Islet of Langerhans (tissue), 1 donor: ENCODE measurements around the gene DNAI1.
"Not testable (repeated sequence)": the region's sequence is repeated elsewhere in the genome, so short reads cannot be mapped to it uniquely, and the experiment has no call there.

Source experiments
- FAIRE-seq: peaks from one replicate; lab custom pipeline; 2011; peaks lifted over from hg19 to GRCh38; lab: Jason Lieb, UNC

DNAI1 gene

GRCh38 chr9:34451135-34451534, 7.5 kb upstream of the DNAI1 start:
- no peak for FAIRE-seq

- no peak for FAIRE-seq
Measured at GRCh38 chr9:34451545-34451944, 7.1 kb upstream of the DNAI1 start.

DNA sequence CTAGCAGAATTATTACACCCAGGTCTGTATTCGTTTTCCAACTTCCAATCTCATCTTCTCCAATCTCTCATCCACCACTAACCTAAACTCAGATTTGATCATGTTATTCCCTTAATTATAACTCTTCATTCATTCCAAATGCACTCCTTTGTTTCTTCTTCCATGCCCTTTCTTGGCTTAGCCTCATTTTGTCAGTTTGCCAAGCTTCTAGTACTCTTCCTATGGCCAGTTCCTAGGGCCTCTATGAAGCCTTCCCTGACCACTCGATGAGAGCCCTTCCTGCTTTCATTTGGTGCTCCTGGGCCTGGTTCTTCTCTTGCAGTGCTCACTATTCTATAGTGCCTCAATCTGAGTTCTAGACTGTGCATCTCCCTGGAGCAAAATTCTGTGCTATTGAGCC, 6.0 kb upstream of the DNAI1 start:
- FAIRE-seq = no peak

- FAIRE-seq = no peak
Measured at GRCh38 chr9:34454571-34455065, 4.0 kb upstream of the DNAI1 start.

DNA sequence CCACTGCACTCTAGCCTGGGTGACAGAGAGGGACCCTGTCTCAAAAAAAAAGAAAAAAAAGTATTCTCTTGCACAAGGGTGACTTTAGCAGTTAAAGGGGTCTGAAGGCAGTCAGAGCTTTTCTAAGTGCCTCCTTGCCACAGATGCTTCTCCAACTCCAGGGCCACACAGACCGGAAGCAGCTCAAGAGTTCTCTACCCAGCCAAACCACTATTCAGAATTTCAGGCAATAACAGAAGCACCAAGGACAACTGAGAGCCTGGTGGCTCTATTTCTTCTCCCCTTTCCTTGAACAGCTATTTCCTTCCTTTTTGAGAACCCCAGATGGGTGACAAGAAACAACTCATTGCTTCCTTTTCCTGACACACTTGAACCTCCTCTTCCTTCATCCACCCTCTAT, 2.5 kb upstream of the DNAI1 start:
- FAIRE-seq = no peak

DNA sequence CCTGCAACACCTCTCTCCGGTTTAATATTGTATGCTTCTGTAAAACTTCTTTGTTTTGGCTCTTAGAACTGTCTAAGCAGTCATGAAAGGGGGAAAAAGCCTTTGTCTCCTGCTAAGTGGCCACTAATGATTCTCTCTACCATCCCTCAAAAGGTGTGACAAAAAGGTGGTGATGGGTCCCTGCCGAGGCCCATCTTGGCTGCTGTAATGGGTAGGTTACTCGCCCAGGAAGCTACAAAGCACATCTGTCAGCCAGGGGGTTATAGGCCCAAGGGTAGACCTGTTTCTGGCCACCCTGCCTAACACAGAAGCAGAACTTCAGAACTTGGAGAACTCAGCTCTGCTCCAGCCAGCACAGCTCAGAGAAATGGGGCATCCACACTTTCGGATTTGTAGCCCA, 1.9 kb upstream of the DNAI1 start:
- FAIRE-seq = no peak

DNA sequence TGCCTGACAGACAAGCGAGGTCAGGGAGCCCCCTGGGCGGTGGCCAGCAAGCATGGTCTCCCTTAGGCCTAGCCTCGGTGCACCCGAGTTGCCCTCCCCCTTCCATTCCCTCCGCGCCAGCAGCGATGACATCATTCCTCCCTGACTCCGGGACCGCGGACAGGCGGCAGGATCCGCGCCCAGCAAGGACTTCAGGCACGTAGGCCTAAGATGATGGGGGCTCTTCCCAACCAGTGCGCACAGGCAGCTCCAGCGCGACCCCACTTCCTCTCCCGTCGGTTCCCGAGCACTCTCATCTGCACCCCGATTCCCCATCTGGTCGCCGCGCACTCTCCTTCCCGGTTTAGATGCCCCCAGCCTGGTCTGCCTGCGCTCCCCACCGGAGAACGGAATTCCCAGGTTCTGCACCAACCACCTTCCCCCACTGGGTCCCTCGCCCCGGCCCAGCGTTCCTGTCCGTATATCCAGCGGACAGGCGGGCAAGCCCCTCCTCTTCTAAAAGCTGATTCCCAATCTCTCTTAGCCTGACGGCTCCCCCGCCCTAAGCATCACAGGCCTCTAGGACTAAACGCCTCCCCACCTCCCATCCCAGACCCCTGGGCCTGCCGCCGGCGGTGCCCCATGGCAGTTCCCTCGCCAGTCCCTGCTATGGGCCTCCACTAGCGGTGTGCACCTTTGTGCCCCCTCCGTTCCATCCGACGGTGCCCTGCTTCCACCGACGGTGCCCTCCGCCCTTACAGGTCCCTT, 1.2 kb upstream of the DNAI1 start:
- no peak for FAIRE-seq

DNA sequence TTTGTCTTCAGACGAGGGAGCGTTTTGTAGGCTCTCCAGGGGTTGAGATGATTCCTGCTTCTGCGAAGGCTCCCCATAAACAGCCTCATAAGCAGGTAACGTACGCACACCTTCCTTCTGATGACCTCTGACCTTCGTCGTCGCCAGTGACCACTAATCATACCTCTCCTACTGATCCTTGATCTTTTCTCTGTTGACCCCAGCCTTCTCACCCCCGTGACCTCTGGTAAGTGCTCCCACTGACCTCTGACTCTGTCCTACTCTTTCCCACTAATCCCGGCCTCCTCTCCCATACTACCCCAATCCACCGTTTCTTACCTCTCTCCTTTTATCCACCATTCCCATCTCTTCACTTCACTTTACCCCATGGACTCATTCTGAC, 345 bp downstream of the DNAI1 start:
- FAIRE-seq = no peak

DNA sequence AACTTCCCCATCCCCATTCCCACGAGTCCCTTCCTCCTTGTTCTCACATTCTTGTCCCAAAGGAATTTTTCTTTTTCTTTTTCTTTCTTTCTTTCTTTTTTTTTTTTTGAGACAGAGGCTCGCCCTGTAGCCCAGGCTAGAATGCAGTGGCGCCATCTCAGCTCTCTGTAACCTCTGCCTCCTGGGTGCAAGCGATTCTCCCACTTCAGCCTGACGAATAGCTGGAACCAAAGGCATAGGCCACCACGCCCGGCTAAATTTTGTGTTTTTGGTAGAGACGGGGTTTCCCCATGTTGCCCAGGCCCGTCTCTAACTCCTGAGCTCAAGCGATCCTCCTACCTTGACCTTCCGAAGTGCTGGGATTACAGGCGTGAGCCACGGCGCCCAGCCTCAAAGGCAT, 751 bp downstream of the DNAI1 start:
- FAIRE-seq = no peak

GRCh38 chr9:34459941-34460340, 1.3 kb downstream of the DNAI1 start:
- FAIRE-seq = no peak

GRCh38 chr9:34463098-34463900, 4.7 kb downstream of the DNAI1 start:
- FAIRE-seq = peak; percentile 83

DNA sequence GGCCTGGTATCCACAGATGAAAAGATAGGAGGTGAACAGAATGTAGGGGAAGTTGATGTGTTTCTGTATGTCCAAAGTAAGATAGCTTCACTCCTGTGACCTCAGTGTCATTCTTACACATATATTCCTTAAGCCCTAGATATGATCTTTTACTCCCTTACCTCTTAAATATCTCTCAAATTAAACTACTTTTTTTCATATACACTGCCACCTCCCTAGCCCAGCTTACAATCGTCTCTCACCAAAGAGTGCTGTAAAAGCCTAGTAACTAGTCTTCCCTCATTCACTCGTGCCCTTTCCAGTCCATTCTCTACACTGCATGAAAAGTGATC, 5.3 kb downstream of the DNAI1 start:
- no peak for FAIRE-seq

GRCh38 chr9:34464571-34464970, 6.0 kb downstream of the DNAI1 start:
- FAIRE-seq = no peak

DNA sequence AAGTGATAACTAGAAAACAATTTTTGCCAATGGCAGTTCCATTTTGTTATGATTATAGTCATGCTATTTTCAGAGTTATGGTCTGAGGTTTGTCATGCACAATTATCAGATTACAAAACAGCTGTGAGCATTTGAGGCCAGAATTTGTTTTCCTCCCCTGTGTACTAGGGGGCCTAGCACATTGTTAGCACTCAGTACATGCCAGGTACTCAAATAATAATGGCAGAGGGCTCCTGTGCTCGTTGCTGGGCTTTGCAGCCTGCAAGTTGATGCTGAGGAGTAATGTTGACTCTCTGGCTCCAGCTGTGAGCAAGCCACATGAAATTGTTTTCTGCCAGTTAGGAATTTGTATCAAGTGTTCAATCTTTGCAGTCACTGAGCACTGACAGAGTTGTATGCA, 6.9 kb downstream of the DNAI1 start:
- FAIRE-seq = no peak

DNA sequence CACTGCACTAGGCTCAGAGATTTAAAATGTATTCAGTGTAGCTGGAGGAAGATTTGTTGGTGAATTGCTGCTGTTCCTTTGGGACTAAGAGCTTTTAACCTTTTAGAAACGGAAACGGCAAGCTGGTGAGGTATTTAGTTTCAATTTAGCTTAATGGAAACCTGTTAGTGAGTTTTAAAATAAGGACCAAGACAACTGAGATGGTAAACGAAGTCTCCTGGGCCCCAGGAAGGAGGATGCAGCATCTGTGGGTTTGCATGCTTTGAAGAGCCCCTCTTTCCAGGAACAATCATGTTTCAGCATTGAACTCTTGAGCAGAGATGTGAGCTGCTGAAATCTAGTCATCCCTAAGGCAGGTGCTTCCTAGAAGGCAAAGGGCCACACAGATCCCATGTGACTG, 16.5 kb downstream of the DNAI1 start:
- FAIRE-seq = no peak

DNA sequence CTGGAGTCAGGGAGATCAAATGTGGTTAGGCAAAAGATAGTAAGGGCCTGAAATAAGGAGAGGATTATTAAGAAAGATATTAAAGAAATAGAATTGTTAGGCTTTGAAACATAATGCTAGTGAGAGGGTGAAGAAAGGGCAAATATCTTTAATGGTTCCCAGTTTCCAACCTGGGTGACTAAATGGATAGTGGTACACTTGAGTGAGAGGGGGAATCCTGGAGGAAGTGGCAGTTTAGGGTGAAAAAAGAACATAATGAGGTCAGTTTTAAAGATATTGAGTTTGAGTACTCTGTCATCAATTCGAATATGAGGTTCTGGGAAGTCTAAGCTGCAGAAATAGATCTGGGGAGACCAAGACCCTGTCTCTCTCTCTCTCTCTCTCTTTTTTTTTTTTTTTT, 18.9 kb downstream of the DNAI1 start:
- FAIRE-seq = no peak

DNA sequence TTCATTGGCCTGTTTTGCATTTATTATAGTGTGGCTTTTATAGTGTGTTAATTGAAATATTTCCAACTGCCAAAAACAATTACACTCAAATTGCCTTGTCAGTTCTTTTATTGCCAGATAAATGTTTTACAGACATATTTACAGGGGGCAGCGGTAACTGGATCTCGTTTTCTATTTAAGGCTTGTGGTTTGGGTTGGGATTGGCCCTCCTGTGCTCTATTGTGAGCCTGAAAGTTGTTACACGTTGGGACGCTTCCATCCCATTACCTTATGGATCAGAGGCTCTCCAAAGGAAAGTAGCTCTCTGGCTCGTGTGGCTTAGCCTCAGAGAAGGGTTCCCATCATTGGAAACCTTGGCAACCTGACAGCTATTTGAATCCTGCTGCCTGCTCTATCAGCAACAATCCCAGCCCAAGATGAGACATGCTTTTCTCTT, 20.8 kb downstream of the DNAI1 start:
- no peak for FAIRE-seq

- not testable (repeated sequence) for FAIRE-seq
Measured at GRCh38 chr9:34481620-34482019, 23.0 kb downstream of the DNAI1 start.

DNA sequence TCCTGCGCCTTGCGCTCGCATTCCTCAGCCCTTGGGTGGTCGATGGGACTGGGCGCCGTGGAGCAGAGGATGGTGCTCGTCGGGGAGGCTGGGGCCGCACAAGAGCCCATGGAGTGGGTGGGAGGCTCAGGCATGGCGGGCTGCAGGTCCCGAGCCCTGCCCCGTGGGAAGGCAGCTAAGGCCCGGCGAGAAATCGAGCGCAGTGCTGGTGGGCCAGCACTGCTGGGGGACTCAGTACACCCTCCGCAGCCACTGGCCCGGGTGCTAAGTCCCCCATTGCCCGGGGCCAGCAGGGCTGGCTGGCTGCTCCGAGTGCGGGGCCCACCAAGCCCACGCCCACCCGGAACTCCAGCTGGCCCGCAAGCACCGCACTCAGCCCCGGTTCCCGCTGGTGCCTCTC, 24.1 kb downstream of the DNAI1 start:
- FAIRE-seq = not testable (repeated sequence)

DNA sequence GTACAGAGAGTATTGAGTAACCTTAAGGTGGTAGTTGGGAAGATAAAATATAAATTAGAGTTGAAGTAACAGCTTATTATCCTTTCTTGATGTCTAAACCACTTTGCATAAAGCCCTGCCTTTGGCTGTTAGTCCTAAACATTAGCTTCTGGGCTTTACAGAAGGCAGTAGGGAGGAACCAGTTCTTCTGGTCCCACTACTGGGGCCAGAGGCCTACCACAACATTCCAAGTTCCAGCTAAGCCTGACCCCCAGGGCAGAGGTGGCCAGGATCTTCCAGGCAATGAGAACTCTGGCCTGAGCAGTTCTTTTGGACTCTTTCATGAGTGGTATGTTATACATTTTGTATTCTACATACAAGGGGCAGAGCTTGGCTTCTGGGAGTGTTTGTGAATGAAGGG, 26.1 kb downstream of the DNAI1 start:
- FAIRE-seq = no peak

DNA sequence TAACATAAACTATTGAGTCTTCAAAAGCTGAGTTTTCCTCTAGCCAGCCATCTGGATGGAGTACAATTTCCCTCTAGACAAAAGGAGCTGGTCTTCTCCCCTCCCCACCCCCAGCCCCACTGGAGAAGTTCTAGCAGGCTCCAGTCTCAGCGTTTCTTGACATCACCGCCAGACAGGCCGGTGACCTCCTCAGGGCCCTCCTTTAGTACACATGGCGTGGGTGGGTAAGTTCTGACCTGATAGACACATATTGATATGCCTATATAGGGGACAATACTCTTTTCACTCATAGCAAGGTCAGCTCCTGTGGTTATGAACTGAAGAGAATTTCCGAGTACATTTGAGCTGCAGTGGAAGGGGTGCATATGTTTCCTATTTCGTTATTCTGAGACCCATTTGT, 27.2 kb downstream of the DNAI1 start:
- FAIRE-seq = no peak

DNA sequence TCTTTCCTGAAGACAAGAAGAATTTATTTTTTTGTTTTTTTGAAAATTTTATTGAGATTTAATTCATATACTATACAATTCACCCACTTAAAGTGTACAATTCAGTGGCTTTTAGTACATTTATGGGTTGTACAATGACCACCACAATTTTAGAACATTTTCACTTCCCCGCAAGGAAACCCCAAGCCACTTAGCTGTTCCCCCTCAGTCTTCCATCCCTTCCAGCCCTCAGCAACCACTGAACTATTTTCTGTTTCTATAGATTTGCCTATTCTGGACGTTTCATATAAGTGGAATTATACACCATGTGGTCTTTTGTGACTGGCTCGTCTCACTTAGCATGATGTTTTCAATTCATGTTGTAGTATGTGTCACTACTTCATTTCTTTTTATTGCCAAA, 28.0 kb downstream of the DNAI1 start:
- FAIRE-seq = no peak

DNA sequence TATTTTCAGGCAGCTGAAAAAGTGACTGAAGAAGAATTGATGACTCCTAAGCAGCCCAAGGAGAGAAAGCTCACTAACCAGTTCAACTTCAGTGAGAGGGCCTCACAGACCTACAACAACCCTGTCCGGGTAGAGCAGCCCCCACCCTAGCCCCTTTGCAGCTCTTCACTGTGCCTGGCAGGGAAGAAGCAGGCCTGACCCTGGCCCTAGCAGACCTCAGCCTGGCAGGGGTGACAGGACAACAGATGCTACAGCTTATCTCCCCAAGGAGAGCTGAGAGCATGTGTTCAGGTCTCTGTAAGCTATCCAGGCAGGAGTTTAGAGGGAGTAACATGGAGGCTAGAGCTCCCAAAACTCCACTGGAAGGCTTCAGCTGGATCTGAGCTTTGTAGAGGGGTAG, 31.8 kb downstream of the DNAI1 start:
- no peak for FAIRE-seq

DNA sequence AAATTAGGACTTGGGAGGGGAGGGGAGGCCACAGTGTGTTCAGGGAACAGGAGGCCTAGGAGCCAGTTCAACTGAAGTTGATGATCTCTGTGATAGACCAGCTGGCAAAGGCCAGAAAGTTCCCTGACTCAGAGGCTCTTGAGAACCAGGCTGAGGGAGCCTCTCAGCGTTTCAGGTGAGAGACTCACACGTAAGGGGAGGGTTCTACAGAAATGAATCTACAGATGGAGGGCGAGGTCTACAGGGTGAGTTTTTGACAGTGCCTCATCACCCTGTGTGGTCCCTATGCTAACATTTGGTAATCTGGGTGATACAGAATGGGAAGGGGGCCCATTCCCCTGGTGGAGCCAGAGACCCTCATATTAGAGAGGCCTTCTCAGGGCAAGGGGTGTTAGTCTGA, 32.2 kb downstream of the DNAI1 start:
- no peak for FAIRE-seq
